HG02642 (cell line): ENCODE results near the gene CLDN11.

Experiments
- ATAC-seq: cut with Tn5 transposase; IDR thresholded peaks from one replicate; pipeline ENCODE4 v1.9.1; 2021; ENCODE audit warnings: mild to moderate bottlenecking; ENCODE audit not compliant: unreplicated experiment, poor library complexity

CLDN11 gene

GRCh38 chr3:170467571-170468147 is 49.0 kb downstream of the CLDN11 start:
- no peak for ATAC-seq

DNA sequence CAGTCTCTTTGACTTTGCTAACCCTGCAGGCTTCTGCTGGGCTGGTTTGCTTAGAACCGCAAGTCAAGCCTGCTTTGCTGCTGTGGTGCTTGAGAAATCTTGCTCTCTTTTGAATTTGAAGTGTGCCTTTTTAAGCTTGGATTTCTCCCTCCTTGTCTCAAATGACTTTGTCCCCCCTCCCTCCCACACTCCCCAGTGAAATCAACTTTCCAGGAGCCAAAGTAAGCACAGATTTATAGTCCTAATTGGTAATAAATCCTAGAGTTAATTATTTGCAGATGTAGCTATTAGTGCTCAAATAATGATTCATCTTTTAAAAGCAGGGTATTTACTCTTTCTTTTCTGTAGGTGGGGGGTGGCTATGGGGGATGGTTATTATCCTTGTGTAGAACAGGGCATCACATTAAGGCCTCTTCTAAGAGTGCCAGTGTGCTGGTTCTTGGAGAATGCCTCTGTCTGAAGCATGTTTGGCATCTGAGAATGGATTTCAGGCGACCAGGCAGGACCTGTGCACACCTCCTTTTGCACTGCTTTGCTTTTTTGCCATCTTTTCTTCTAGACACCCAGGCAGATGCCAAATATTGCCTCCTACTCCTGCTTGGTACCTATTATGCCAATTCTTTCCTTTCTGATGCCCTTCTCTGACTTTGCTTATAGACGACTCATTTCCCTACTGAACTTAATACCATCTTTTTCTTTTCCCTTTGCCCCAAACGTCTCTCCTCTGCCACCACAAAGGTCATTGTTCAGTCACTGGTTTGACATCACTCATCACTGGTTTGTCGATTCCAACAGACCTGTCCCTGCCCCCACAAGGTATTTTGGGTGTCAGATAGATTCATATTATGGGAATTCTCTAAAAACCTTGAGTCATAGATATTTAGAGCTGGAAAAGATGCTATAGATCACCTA is 50.7 kb downstream of the CLDN11 start:
- ATAC-seq, result no peak

DNA sequence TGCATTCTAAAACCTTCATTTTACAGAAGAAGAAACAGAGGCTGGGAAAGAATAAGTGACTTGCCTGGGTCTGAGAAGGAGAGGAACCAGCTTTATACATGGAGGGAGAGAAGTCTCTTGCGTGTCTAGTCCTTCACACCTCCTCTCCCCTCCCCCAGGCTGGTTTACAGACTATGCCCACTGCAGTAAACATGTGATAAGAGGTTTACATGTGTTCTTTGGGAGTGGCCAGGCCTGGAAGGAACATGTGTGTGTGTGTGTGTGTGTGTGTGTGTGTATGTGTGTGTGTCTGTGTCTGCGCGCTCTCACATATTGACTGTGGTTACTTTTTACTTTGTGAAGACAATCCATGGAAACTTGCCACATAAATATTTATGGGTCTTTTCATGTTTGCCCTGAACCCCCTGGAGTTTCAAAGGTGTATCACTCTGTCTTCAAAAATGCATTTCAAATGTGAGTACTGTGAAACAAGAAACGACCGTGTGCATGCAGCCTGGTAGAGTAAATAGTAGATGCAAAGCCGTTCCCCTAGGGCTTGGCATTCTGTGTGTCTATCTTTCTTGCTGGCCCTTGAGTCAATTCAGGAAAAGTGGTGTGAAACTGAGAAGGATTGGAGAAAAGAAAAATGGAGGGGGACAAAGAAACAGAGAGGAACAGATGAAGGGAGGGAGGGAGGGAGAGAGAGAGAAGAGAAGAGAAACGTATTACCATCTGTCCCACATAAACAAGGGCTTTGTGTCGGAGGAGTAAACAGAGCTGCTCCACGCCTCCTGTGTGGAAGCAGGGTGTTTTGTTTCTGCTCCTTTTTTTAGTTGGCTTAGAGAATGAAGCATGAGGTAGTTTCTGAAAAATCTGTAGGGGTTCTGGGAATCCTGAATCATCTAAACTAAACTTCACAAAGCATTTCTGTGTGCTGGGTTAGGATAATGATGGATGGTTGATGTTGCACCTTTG is 51.7 kb downstream of the CLDN11 start:
- ATAC-seq, result no peak

DNA sequence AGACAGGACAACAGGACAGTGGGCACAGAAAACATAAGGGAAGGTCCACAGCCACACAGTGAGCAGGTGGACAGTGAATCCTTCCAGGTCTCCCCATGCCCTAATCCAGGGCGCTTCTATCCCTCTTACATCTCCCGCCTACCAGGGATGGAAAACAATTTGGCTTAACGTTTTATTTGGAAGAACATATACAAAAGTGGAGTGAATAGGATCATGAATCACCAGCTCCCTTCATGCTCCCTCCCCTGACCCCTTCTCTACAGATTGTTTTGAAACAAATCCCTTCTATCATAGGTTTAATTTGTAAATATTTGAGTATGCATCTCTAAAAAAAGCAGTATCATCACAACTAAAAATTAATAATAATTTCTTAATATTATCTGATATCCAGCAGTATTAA is 52.5 kb downstream of the CLDN11 start:
- no peak for ATAC-seq

DNA sequence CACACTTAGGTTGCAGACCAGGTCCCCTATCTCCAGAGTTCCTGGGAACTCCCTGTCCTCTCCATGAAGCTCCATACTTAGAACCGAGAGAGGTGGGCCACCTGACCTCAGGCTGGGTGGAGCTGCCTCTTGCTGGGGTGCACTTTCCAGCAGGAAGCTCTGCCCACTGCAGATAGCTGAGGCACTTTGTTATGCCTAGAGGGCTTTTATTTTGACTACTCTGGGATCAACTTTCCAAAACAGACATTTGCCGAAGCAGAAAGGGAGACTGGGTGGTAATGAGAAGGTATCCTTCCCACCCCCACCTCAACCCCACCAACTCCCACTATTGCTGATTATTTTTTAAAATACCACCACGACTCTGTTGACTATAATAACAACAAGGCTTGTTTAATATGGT is 54.7 kb downstream of the CLDN11 start:
- ATAC-seq, result no peak

GRCh38 chr3:170475092-170475685 is 56.5 kb downstream of the CLDN11 start:
- no peak for ATAC-seq

- no peak for ATAC-seq
Observed at GRCh38 chr3:170476291-170476690, 57.6 kb downstream of the CLDN11 start.

GRCh38 chr3:170477395-170477794 is 58.7 kb downstream of the CLDN11 start:
- ATAC-seq, result no peak

DNA sequence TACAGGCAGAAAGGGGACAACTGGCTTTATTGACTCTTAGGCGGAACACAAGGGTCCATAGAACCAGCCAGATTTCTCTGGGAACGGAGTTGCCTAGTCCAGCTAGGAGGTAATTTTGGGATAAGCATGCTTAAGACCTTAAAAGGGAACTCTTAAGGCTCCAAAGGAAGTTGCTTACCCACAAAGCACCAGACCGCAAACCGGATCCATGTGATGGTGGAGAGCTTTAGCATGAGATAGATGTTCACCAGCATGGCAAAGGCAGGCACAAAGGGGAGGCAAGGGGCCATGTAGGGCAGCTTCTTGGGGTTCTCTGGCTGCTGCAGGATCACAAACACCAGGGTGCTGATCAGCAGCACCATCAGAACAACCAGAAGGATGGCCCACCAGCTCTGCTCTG is 61.4 kb downstream of the CLDN11 start:
- no peak for ATAC-seq

GRCh38 chr3:170482199-170482598 is 63.5 kb downstream of the CLDN11 start:
- ATAC-seq, result no peak

DNA sequence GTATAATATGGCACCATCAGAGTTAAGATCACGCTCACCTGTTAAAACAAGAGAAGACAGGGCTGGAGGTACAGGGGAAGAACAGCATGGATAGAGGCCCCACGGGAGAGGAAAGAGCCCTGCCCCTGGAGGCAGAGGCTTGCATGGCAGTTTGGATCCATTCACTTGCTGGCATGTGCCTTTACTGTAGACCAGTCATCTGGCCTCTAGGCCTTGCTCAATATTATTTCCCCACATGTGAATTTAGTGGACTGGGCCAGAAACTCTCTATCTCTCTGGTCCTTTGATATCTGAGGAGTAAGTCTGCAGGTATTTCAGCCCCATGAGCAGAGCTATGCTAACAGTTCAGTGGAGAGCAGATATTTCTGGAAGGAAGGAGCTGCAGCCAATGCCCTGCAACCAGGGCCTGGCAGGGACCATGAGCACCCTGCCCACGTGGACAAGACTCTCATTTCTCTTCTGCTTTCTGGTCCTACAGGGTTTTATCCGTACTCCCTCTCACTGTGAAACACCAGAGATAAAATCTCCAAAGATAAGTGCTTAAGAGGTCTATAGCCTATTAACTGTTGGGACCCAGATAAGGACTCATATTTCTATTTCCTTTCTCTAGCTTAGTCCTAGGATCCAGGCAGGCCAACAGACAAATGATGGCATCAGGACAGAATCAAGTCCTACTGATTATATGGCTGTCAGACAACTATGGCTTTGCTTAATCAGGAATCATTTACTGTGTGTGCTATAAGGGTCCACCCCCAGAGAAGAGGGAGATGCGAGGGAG is 65.0 kb downstream of the CLDN11 start:
- ATAC-seq, result no peak
